Common myeloid progenitor, CD34-positive (primary cell): ENCODE results near the gene PLXND1.

Experiments
- CTCF ChIA-PET: fragments of 350-600 bp; sonication (Branson Sonifier 250); formaldehyde crosslinking; loops from one replicate; lab custom pipeline; 2021; ENCODE audit warnings: antibody characterized with exemption; lab: Charles Lee
- POLR2A ChIA-PET: fragments of 350-600 bp; sonication (Branson Sonifier 250); formaldehyde crosslinking; loops from one replicate; lab custom pipeline; 2021; ENCODE audit warnings: antibody characterized with exemption; lab: Charles Lee
- DNase-seq, 3 donors: peaks; one replicate each; pipeline versions ENCODE4 v3.0.0 to v3.0.0-alpha.2; 2013
- H3K27ac ChIP-seq, 2 experiments: 1 replicate in 1 of 2; 2 replicates in 1 of 2; pipeline ENCODE4 v1.7.0; 2013; ENCODE audit warnings: inconsistent platforms in 2 of 2, low read length in 2 of 2, mild to moderate bottlenecking in 2 of 2, low read depth in 1 of 2, moderate library complexity in 1 of 2; ENCODE audit not compliant: severe bottlenecking in 2 of 2, insufficient read depth in 1 of 2, poor library complexity in 1 of 2
- H3K27me3 ChIP-seq, 5 experiments: replicated peaks in 2 of 5; 1 replicate in 3 of 5; 2 replicates in 2 of 5; pipeline versions ENCODE4 v1.6.1 to v1.7.0; 2013; ENCODE audit warnings: low read length in 4 of 5, mild to moderate bottlenecking in 2 of 5, moderate library complexity in 2 of 5, inconsistent platforms in 1 of 5; ENCODE audit not compliant: insufficient read depth in 5 of 5, control insufficient read depth in 4 of 5
- H3K36me3 ChIP-seq, 4 experiments: 1 replicate in 2 of 4; 2 replicates in 2 of 4; pipeline versions ENCODE4 v1.6.1 to v1.7.0; 2013; ENCODE audit warnings: low read length in 3 of 4, control low read depth in 1 of 4, mild to moderate bottlenecking in 1 of 4; ENCODE audit not compliant: control insufficient read depth in 4 of 4, insufficient read depth in 4 of 4
- H3K4me1 ChIP-seq, 4 experiments: 1 replicate in 3 of 4; 2 replicates in 1 of 4; pipeline versions ENCODE4 v1.6.1 to v1.7.1; 2013; ENCODE audit warnings: low read length in 3 of 4, mild to moderate bottlenecking in 3 of 4, control low read depth in 1 of 4, inconsistent platforms in 1 of 4, moderate library complexity in 1 of 4; ENCODE audit not compliant: control insufficient read depth in 4 of 4, insufficient read depth in 4 of 4; ENCODE audit errors: control extremely low read depth in 1 of 4
- H3K4me3 ChIP-seq, 7 experiments: 1 replicate in 4 of 7; 2 replicates in 3 of 7; pipeline versions ENCODE4 v1.5.1 to v1.7.0; 2013; ENCODE audit warnings: mild to moderate bottlenecking in 7 of 7, low read length in 6 of 7, moderate library complexity in 6 of 7, inconsistent platforms in 2 of 7, low read depth in 2 of 7, control low read depth in 1 of 7; ENCODE audit not compliant: insufficient read depth in 4 of 7, control insufficient read depth in 1 of 7; ENCODE audit errors: extremely low read depth in 1 of 7
- H3K9me3 ChIP-seq, 5 experiments: 1 replicate in 4 of 5; 2 replicates in 1 of 5; pipeline versions ENCODE4 v1.6.1 to v1.7.1; 2013; ENCODE audit warnings: low read length in 4 of 5, mild to moderate bottlenecking in 2 of 5, inconsistent platforms in 1 of 5, low read depth in 1 of 5, moderate library complexity in 1 of 5; ENCODE audit not compliant: control insufficient read depth in 4 of 5, insufficient read depth in 2 of 5; ENCODE audit errors: control extremely low read depth in 1 of 5
- WGBS: methylation state at CpG from one replicate; pipeline ENCODE4 v1.1.5; 2013; ENCODE audit not compliant: insufficient coverage; 5-methylcytosine and 5-hydroxymethylcytosine counted together

Gene PLXND1

DNA sequence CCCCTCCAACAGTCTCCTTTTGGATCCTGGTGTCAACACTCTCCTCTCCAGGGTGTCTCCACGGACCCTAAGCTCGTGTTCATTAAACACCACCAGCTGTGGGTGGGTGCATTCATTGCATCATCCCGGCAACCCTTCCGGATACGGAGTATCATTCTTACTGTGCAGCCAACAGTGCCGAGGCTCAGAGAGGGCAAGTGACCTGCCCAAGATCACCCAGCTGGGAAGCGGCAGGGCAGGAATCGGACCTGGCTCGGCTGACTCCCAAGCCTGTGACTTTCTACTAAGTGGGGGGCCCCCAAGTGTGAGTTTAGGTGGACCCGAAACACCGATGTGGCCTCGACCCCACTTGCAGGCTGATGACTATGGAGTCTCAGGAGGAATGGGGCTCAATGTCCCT lies 43.1 kb downstream of the PLXND1 start:
- Histone ChIP-seq H3K9me3 (no peaks in the 10 kb centered on the region), H3K4me3 (no peak overlapping the region), H3K36me3 (peaks cover 10 to 96% (median 65%) of the 10 kb centered on the region in 4 experiments), H3K4me1 (peaks cover 0 to 38% (median 31%) of the 10 kb centered on the region in 4 experiments), H3K27ac (no peak overlapping the region), H3K27me3 (no peaks in the 10 kb centered on the region)
- ChIA-PET POLR2A (interaction anchor here (0.6 kb wide), 1 partner anchor 79 kb away, joined by 3 read pairs; no protein-coding TSS in a partner anchor), CTCF (no interaction called here)
- no peak for DNase-seq
- WGBS = 96% methylated on average over 10 of the region's 12 CpGs

DNA sequence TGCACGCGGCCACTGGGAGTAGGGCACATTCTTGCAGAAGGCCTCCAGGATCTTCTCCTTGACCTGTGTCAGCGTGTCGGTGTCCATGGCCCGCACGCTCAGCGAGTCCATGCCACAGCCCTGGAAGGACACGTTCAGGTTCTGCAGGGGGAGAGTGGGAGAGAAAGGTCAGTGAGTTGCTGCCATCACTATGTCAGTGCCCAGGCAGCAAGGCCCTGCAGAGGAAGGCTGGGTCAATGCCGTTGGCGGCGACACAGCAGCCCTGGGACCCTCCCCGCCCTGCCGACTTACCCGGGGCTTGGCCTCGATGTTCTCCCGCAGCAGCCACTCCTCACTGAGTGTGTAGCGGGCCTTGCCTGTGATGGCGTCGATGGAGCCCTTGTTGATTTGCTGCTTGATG lies 43.7 kb downstream of the PLXND1 start:
- no peaks in the 10 kb centered on the region for H3K27me3 ChIP-seq
- DNase-seq = no peak
- no peaks in the 10 kb centered on the region for H3K9me3 ChIP-seq
- H3K4me3 ChIP-seq = no peak overlapping the region
- ChIA-PET POLR2A (no interaction called here), CTCF (interaction anchor here (1.1 to 1.2 kb wide), 2 partner anchors 14 to 30 kb away, joined by 3 to 4 read pairs; no protein-coding TSS in a partner anchor)
- no peak overlapping the region for H3K27ac ChIP-seq
- peaks cover 11 to 98% (median 67%) of the 10 kb centered on the region in 4 experiments for H3K36me3 ChIP-seq
- 94% methylated on average over 19 of the region's 19 CpGs for WGBS
- peaks cover 0 to 40% (median 33%) of the 10 kb centered on the region in 4 experiments for H3K4me1 ChIP-seq

DNA sequence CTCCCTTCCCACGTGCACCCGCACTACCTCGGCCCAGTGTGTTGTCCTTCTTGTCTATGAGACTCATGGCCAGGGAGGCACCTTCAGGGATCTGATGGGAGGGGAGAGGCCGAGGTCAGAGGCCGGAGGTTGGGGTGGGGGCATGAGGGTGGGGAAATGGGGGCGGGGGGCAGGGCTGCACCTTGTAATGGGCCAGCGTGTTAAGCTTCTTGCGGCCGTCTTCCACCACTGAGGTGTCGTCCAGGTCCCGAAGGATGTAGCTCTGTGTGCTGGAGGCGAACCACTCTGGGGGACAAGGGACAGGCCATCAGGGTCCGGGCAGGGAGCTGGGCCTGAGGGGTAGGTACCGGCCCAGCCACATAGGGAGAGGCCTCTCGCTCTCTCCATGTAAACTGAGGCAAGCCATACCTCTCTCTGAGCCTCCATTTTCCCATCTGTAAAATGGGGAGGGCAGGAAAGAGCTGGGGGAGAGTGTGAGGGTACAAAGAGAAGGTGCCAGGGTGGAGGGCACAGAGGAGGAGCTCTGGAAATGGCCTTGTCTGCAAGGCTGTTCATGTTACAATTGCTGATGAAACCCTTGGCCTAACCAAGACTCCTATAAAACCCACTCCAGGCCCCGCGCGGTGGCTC lies 44.7 kb downstream of the PLXND1 start:
- WGBS = 95% methylated on average over 13 of the region's 18 CpGs
- Histone ChIP-seq H3K4me3 (no peak overlapping the region), H3K27me3 (no peaks in the 10 kb centered on the region), H3K36me3 (peaks cover 11 to 98% (median 66%) of the 10 kb centered on the region in 4 experiments), H3K27ac (no peak overlapping the region), H3K9me3 (no peaks in the 10 kb centered on the region), H3K4me1 (peaks cover 0 to 40% (median 33%) of the 10 kb centered on the region in 4 experiments)
- POLR2A ChIA-PET = interaction anchor here (0.6 kb wide), 1 partner anchor 57 kb away, joined by 3 read pairs; no protein-coding TSS in a partner anchor
- no peak for DNase-seq
- CTCF ChIA-PET = interaction anchor here (0.6 to 1.2 kb wide), 4 partner anchors 12 to 31 kb away, joined by 3 to 4 read pairs (median 4); no protein-coding TSS in a partner anchor

DNA sequence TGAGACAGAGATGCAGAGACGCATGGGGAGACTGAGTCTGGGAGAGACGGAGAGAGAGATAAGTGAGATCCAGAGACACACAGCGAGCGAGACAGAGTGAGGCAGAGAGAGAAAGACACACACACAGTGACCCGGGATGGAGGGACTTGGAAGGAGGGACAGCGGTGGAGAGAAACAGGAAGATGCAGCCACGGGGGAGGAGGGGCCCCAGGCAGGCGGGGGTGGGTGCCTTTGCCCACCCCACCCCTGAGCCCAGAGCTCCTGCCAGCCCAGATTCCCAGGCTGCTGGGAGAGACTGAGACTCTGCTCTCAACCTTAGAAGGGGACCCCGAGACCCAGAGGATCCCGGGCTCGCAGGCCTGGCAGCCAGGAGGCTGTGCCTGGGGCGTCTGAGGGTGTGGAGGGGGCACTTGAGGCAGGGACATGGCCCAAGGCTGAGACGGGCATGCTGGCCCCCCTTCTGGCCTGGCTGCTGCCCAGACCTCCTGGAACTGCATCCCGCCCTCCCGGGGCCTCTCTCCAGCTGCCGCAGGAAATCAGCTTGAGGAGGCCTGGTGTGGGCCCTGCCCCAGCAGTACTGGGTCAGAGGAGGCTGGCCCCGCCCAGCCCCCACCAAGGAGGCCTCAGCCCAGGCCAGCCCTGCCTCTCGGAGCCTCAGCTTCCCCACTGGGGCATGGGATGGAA lies 45.4 kb downstream of the PLXND1 start:
- no peaks in the 10 kb centered on the region for H3K27me3 ChIP-seq
- H3K27ac ChIP-seq = no peak overlapping the region
- no peak overlapping the region for H3K4me3 ChIP-seq
- DNase-seq = peak in 2 of 3 donors; percentile 12 to 17
- 44% methylated on average over 17 of the region's 18 CpGs for WGBS
- POLR2A ChIA-PET = interaction anchor here (0.6 kb wide), 1 partner anchor 58 kb away, joined by 3 read pairs; no protein-coding TSS in a partner anchor
- H3K36me3 ChIP-seq = peaks cover 11 to 98% (median 66%) of the 10 kb centered on the region in 4 experiments
- H3K4me1 ChIP-seq = peaks cover 0 to 42% (median 35%) of the 10 kb centered on the region in 4 experiments
- CTCF ChIA-PET = interaction anchor here (0.7 kb wide), 1 partner anchor 26 kb away, joined by 4 read pairs; no protein-coding TSS in a partner anchor
- H3K9me3 ChIP-seq = no peaks in the 10 kb centered on the region

DNA sequence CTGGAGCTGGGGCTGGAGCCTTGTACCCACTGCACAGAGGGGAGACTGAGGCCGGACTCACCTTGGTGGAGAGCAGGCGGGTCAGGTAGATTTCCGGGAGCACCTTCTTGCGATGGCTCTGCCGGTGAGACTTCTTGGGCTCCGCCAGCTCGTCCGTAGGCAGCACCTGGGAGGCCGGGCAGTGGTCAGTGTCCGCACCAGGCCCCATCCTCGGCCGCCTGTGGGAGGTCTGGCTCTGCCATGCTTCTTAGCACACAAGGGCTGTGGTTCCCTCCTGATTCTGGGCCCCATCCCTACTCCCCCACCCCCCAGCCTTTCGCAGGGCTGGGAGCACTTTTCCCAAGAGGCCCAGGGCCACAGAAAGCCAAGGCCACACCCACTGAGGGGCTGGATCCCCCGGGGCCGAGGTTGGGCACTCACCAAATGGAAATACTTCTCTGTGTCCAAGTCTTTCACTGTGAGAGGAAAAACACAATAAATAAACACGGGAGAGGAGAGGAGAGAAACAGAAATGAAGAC lies 46.1 kb downstream of the PLXND1 start:
- H3K27ac ChIP-seq = no peak overlapping the region
- peaks cover 0 to 49% (median 40%) of the 10 kb centered on the region in 4 experiments for H3K4me1 ChIP-seq
- POLR2A ChIA-PET = no interaction called here
- WGBS = 88% methylated on average over 13 of the region's 16 CpGs
- H3K4me3 ChIP-seq = no peak overlapping the region
- H3K36me3 ChIP-seq = peaks cover 7 to 97% (median 61%) of the 10 kb centered on the region in 4 experiments
- H3K9me3 ChIP-seq = no peaks in the 10 kb centered on the region
- H3K27me3 ChIP-seq = no peaks in the 10 kb centered on the region
- CTCF ChIA-PET = no interaction called here
- DNase-seq = no peak

DNA sequence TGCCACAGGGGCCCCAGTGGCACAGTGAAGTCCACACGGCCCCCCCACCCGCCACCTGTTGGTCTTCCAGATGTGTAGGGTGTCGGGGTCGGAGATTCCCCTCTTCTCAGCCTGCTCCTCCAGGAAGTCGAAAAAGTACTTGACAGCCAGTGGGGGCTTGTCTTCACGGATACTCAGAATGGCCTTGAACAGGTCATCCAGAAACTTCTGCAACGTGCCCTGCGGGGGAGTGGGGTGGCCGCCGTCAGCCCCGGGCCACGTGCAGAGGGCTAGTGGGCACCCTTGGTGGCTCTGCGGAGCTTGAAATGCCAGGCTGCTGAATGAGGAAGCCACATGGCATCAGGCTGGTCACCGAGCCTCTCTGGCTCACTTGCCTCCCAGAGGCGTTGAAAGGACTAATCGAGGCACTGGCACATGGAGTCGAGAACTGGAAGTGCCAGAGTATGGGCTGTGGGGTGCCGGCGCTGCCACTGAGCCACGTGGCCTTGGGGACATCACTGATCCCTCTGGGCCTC lies 46.9 kb downstream of the PLXND1 start:
- ChIA-PET POLR2A (interaction anchor here (0.7 kb wide), 1 partner anchor 17 kb away, joined by 3 read pairs; no protein-coding TSS in a partner anchor), CTCF (no interaction called here)
- WGBS = 94% methylated on average over 19 of the region's 20 CpGs
- no peak for DNase-seq
- Histone ChIP-seq H3K9me3 (no peaks in the 10 kb centered on the region), H3K36me3 (peaks cover 7 to 97% (median 54%) of the 10 kb centered on the region in 4 experiments), H3K4me3 (no peak overlapping the region), H3K27me3 (no peaks in the 10 kb centered on the region), H3K4me1 (peaks cover 0 to 55% (median 46%) of the 10 kb centered on the region in 4 experiments), H3K27ac (no peak overlapping the region)
